K562 (cell line): ENCODE data around the gene ADIPOQ. TPM values are rescaled to one million over a fixed set of nuclear protein-coding genes. Genes with fewer than 3 reads are reported as not detected.

Experiments
- ATF1 ChIP-seq, 2 experiments: fragments of 450-650 bp in 1 of 2; IDR thresholded peaks; 2 replicates each; pipeline ENCODE4 v1.6.1; 2016; ENCODE audit warnings: missing compliant biosample characterization in 1 of 2, missing genetic modification characterization in 1 of 2
- ATF3 ChIP-seq, 2 experiments: fragments of 450-650 bp in 1 of 2; sonication (generic) in 1 of 2; formaldehyde crosslinking in 1 of 2; IDR thresholded peaks in 1 of 2; conservative IDR thresholded peaks in 1 of 2; 2 replicates each; pipeline versions ENCODE4 v1.6.1 to v1.8.1; 2016 to 2023; ENCODE audit warnings: mild to moderate bottlenecking in 2 of 2, moderate library complexity in 2 of 2, inconsistent platforms in 1 of 2, missing genetic modification reagents in 1 of 2
- CCNT2 ChIP-seq: IDR thresholded peaks from 2 replicates; pipeline ENCODE4 v1.6.1; 2011; ENCODE audit warnings: borderline replicate concordance, low read depth, mild to moderate bottlenecking, moderate library complexity, mixed read lengths, low read length; ENCODE audit not compliant: insufficient read length; ENCODE audit errors: extremely low read depth
- DMBX1 ChIP-seq: fragments of 250-450 bp; sonication (Bioruptor Pico); IDR thresholded peaks from 2 replicates; pipeline ENCODE4 v1.8.0; 2022; ENCODE audit warnings: inconsistent platforms, mild to moderate bottlenecking, moderate library complexity, borderline replicate concordance
- EP400 ChIP-seq: fragments of 450-650 bp; IDR thresholded peaks from 2 replicates; pipeline ENCODE4 v1.6.1; 2017; ENCODE audit warnings: antibody characterized with exemption, mild to moderate bottlenecking, moderate library complexity
- ETS1 ChIP-seq: conservative IDR thresholded peaks from 2 replicates; pipeline ENCODE4 v1.6.1; 2011; ENCODE audit warnings: low read depth, mild to moderate bottlenecking, low read length; ENCODE audit not compliant: control insufficient read depth
- HDAC8 ChIP-seq: fragments of 450-650 bp; IDR thresholded peaks from 2 replicates; pipeline ENCODE4 v1.6.1; 2016; ENCODE audit warnings: mild to moderate bottlenecking, missing genetic modification characterization, moderate library complexity, missing compliant biosample characterization
- NCOR1 ChIP-seq: fragments of 450-650 bp; IDR thresholded peaks from 2 replicates; pipeline ENCODE4 v1.6.1; 2016; ENCODE audit warnings: mild to moderate bottlenecking, moderate library complexity
- NR2C2 ChIP-seq, 2 experiments: fragments of 200-800 bp in 1 of 2; sonication (Bioruptor generic) in 1 of 2; sonication (generic) in 1 of 2; formaldehyde crosslinking in 1 of 2; IDR thresholded peaks; 2 replicates each; pipeline versions ENCODE4 v1.6.1 to v1.8.0; 2016 to 2022; ENCODE audit warnings: mild to moderate bottlenecking in 1 of 2, missing compliant biosample characterization in 1 of 2, missing genetic modification characterization in 1 of 2, missing genetic modification reagents in 1 of 2
- NRF1 ChIP-seq, 2 experiments: fragments of 450-650 bp; IDR thresholded peaks in 1 of 2; conservative IDR thresholded peaks in 1 of 2; 2 replicates each; pipeline ENCODE4 v1.6.1; 2014; ENCODE audit warnings: mild to moderate bottlenecking in 2 of 2
- POLR2H ChIP-seq: IDR thresholded peaks from 2 replicates; pipeline ENCODE4 v1.6.1; 2016; ENCODE audit warnings: missing genetic modification characterization, low read depth, mild to moderate bottlenecking, control low read depth, missing compliant biosample characterization, moderate library complexity
- RFX1 ChIP-seq: fragments of 450-650 bp; IDR thresholded peaks from 2 replicates; pipeline ENCODE4 v1.6.1; 2016; ENCODE audit warnings: mild to moderate bottlenecking, moderate library complexity
- SMAD1 ChIP-seq: fragments of 150-350 bp; IDR thresholded peaks from 2 replicates; pipeline ENCODE4 v1.6.1; 2014; ENCODE audit warnings: low read length, low read depth; ENCODE audit not compliant: partially characterized antibody
- ZMIZ1 ChIP-seq, 2 experiments: fragments of 150-350 bp in 1 of 2; IDR thresholded peaks; 2 replicates each; pipeline ENCODE4 v1.6.1; 2012 to 2016; ENCODE audit warnings: low read depth in 2 of 2, low read length in 2 of 2, mild to moderate bottlenecking in 1 of 2, moderate library complexity in 1 of 2
- polyA plus RNA-seq, 8 experiments: library from polyadenylated mRNA; depleted of rRNA in 4 of 8; stranded (reverse) in 5 of 8; unstranded in 3 of 8; fragments of >200 nt; fragmentation: Nextera tagmentation in 2 of 8; fragmentation: Illumina TruSeq in 1 of 8; extraction: Ambion mirVana in 2 of 8; extraction: Trizol in 1 of 8; gene quantifications; 2 replicates each; pipeline versions ENCODE4 v1.2.1 to v1.2.3, GENCODE V29; 2011 to 2014; ENCODE audit warnings: inconsistent platforms in 1 of 8, missing spikeins in 1 of 8
- total RNA-seq, 7 experiments: library from RNA; depleted of rRNA in 6 of 7; stranded (reverse); fragments of >200 nt in 6 of 7; fragmentation: Illumina TruSeq in 2 of 7; extraction: Trizol in 2 of 7; gene quantifications; 2 replicates each; pipeline versions ENCODE4 v1.2.1 to v1.2.3, GENCODE V29; 2011 to 2021; ENCODE audit warnings: low replicate concordance in 1 of 7

The ADIPOQ gene
- total and polyA plus RNA-seq, 9 of the 15 experiments (the other 6 are each of a cell fraction or from before 2014, with no cell fraction given), result 0.01 to 0.04 (median 0.03) TPM; not detected in 4

DNA sequence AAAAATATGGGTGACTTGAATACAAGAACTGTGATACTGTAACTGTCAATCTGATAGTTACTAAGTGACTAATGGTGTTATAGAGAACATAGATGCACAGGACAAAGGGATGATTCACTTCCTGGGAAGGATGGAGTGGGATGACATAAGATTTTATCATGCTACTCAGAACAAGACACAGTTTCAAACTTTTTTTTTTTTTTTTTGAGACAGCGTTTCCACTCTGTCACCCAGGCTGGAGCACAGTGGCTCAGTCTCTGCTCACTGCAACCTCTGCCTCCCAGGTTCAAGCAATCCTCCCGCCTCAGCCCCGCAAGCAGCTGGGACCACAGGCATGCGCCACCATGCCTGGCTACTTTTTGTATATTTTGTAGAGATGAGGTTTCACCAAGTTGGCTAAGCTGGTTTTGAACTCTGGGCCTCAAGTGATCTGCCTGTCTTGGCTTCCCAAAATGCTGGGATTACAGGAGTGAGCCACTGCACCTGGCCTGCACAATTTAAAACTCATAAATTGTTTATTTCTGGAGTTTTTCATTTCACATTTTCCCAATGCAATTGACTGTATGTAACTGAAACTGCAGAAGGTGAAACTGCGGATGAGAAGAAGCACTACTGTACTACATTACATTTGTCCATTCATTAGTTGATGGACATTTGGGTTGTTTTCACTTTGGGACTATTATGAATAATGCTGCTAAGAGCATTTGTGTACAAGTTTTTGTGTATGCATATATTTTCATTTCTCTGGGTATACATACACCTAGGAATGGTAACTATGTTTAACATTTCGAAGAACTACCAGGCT, 40.6 kb downstream of the ADIPOQ start (continued):
- TF ChIP-seq ETS1 (no peak), SMAD1 (peak; percentile 39), ATF3 (IDR thresholded peaks at IDR 0.05) (peak; percentile 94), ATF3 (CRISPR knock-in tag; conservative IDR thresholded peaks at IDR 0.05) (0 out of 2 replicates have a peak, but pooled peaks have one; percentile 26), CCNT2 (peak; percentile 52), NR2C2 (CRISPR knock-in tag; IDR thresholded peaks at IDR 0.05) (no peak), NR2C2 (tag; IDR thresholded peaks at IDR 0.05) (peak; percentile 68), ZMIZ1 (IDR thresholded peaks at IDR 0.05; ENCODE audit: low read depth in 2 of 2, low read length in 2 of 2) (0 out of 4 replicates have a peak, but pooled peaks of 1 of the 2 experiments have one; percentile 38), EP400 (peak; percentile 49; the same call in 1 of the 2 replicates), POLR2H (0 out of 2 replicates have a peak, but pooled peaks have one; percentile 7), DMBX1 (CRISPR knock-in tag) (peak; percentile 78; the same call in 1 of the 2 replicates), HDAC8 (no peak), RFX1 (peak; percentile 89), NRF1 (conservative IDR thresholded peaks at IDR 0.05 in 1 of 2, IDR thresholded peaks at IDR 0.05 in 1 of 2) (peak; percentile 61 to 64), NCOR1 (peak; percentile 47; the same call in 1 of the 2 replicates), ATF1 (CRISPR knock-in tag; IDR thresholded peaks at IDR 0.05) (no peak), ATF1 (tag; IDR thresholded peaks at IDR 0.05) (peak; percentile 57)
